NCI-H748 treated with DMSO at 0.1 percent for 48 hours (cell line): ENCODE results near the gene CYP3A5.
A peak's percentile ranks its signal among the peaks of the same experiment; 100 is the strongest.
"Not testable (repeated sequence)": the region's sequence is repeated elsewhere in the genome, so short reads cannot be mapped to it uniquely, and the experiment has no call there.

Source experiments
- DNase-seq: peaks from one replicate; lab custom pipeline; 2025; lab: John Stamatoyannopoulos, UW

CYP3A5 gene

DNA sequence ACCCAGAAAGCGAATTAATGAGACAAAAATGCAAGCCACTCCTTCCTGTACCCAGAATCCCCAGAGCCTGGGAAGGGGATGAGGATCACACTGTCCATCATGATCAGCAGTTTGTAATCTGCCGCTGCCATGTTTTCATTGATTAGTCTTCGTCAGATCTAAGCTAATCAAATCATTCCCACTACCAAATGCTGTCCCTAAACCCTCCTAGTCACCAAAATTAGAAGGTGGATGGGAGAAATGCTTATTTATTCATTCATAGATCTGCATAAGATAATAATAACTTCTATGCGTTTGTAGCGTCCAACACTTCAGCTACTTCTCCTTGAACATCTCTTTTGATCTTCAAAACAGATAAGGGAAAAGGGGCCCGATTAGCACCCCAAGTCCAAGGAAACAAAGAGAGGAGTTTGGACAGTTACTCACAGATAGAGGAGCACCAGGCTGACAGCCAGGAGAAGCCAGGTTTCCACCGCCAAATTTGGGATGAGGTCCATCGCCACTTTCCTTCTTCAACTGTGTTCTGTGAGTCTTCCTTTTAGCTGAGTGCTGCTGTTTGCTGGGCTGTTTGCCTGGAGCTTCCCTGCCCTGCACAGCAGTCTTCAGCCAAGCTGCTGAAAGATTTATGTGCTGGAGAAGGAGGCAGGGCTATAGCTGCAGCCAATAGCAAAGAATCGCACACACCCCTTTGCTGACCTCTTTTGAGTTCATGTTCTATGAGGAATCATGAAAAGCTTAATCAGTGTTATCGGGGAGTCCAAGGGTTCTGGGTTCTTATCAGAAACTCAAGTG, at the start of gene CYP3A5:
CYP3A5 (minus strand) TSS at position 597 of the 792 bp plus-strand sequence; CDS start at position 497, 100 bp downstream.
- DNase-seq = no peak

DNA sequence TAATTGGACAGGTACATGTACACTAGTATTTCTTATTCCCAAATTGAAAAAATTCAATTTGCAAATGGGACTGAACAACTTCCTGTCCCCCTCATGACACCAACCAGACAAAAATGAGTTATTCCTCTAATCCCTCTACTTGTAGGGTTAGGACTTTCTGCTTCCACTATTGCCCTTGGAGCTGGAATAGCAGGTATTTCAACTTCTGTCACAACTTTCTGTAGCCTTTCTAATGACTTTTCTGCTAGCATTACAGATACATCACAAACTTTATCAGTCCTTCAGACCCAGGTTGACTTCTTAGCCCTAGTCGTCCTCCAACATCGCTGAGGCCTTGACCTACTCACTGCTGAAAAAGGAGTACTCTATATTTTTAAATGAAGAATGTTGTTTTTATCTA, 48.8 kb upstream of the CYP3A5 start:
- DNase-seq = no peak

GRCh38 chr7:99723201-99723600, 43.4 kb upstream of the CYP3A5 start:
- DNase-seq = not testable (repeated sequence)

DNA sequence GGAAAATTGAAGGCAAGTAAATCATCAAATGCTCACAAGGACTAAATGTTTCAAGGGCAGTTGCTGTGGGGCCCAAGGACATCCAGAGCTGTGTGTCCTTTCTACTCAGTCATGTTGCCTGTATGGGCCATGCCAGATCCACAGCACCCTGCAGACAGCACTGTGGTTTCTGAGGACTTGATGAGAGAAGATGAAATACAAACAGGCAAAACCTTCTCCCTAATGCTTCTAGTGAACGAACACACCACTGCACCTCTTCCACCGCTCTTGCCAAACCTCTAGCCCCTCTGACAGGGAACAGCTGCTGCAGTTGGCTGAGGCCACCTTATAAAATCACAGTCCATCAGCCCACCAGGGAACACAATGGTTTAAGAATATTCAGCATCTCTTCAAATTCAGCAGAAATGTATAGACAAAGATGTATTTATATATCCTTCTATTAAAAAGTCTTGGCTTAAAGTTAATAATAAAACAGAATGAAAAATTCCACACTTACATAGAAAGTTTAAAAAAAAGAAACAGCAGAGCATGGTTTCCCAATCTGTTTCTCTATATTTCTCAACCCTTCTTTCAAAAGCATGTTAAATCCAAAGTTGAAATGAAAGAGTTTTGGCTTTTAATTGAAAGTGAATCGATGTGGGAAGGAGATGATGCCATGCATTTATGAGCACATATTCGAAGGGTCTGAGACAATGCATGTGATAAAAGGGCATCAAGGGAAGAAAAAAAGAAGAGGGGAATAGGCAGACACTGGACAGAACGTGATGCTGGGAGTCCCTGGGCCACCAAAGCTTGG, 41.2 kb upstream of the CYP3A5 start:
- DNase-seq = no peak

GRCh38 chr7:99719996-99720769, 40.4 kb upstream of the CYP3A5 start:
- no peak for DNase-seq

GRCh38 chr7:99713995-99714570, 34.3 kb upstream of the CYP3A5 start:
- DNase-seq = no peak

GRCh38 chr7:99709838-99710578, 30.2 kb upstream of the CYP3A5 start:
- no peak for DNase-seq

GRCh38 chr7:99709260-99709659, 29.5 kb upstream of the CYP3A5 start:
- DNase-seq = no peak

- no peak for DNase-seq
Observed at GRCh38 chr7:99707096-99707495, 27.3 kb upstream of the CYP3A5 start.

DNA sequence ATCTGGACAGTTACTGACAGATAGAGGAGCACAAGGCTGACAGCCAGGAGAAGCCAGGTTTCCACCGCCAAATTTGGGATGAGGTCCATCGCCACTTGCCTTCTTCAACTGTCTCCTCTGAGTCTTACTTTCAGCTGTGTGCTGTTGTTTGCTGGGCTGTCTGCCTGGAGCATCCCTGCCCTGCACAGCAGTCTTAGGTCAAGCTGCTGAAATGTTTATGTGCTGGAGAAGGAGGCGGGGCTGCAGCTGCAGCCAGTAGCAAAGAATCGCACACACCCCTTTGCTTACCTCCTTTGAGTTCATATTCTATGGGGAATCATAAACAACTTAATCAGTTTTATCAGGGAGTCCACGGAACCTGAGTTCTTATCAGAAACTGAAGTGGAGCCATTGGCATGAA, 20.1 kb upstream of the CYP3A5 start:
- DNase-seq = no peak

DNA sequence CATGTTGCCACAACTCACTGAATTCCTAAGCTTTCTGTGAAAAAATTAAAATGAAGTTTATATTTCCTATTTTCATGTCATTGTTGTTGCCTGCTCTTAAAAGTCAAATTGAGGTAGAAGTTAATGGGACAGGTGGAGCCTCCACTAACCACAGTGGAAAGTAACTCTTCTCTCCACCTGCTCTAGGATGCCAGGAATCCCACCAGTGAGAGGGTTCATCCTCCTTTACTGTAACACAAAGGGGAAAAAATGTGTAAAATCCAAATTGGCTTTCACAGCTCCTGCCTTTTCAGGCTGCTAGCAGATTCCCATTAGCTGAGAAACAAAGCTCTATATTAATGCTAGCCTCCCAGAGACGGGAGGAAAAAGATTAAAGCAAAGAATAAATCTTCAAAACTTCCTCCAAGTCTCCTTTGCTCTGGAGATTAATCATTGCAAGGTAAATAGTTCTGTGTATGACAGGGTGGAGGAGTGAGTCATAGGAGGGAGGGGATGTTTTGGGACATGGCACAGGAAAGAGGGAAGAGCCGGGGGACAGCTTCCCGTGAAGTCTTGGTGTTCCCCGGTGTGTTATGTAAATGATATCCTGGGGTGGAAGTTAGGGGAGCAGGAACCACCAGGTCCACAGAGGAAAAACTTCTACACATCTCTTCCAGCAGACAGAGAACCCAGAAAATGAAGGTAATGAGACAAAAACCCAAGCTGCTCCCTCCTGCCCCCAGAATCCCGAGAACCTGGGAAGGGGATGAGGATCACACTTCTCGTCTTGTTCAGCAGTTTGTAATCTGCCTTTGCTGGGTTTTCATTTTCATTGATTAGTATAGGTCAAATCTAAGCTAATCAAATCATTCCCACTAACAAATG, 19.3 kb upstream of the CYP3A5 start:
- not testable (repeated sequence) for DNase-seq

- DNase-seq = no peak
Observed at GRCh38 chr7:99694912-99695304, 15.1 kb upstream of the CYP3A5 start.

DNA sequence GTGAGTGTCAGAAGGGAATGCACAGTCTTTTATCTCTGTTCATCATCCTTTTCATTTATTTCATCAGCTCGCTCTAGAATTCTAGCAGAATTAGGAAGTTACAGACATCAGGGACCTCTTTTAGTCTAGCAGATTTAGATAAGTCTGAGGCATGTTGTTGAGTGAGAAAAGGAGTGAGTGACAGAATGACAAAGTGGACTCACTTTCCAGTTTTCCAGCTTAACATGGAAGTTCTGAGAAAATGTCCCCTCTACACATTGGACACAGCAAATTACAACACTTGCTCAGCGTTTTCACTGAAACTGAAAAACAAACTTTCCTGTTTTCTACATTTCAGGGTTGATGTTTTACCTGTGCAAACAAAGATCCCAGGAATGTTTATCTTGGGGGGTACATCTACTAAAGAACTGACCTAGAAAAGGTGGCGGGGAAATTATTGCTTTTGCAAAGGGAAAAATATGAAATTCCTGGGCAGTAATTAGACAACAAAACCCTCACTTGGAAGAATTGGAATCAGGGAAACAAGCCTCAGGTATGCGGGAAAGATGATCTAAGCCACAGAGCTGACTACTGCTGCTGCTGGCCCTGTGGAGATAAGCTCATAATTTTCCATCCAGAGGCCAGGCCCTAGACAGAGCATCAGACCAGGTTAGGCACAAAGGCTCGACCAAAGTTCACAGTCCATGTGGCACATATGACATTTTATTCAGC, 14.6 kb upstream of the CYP3A5 start:
- no peak for DNase-seq

DNA sequence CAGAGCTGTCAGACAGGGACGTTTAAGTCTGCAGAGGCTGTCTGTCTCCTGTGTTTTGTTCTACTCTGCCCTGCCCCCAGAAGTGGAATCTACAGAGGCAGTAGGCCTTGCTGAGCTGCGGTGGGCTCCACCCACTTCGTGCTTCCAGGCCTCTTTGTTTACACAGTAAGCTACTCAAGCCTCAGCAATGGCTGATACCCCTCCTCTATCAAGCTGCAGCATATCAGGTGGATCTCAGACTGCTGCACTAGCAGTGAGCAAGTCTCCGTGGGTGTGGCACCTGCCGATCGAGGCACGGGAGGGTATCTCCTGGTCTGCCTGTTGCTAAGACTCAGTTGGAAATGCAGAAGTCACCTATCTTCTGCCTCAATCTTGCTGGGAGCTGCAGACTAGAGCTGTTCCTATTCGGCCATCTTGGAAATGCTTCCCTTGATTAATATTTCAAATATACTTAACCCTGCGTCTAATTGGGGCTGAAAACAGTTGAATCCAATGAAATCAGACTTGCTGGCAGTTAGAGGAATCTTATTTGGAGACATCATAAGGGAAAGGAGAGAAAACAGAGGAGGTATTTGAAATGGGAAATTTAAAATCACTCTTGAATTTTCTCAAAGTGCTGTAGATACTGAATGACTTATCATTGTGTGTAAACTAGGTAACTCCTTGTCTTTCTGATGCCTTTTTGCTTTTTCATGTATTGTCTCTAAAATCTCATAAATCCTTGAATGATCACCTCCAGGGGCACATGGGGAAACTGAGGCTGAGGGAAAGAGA, 13.8 kb upstream of the CYP3A5 start:
- peak; percentile 16 for DNase-seq

DNA sequence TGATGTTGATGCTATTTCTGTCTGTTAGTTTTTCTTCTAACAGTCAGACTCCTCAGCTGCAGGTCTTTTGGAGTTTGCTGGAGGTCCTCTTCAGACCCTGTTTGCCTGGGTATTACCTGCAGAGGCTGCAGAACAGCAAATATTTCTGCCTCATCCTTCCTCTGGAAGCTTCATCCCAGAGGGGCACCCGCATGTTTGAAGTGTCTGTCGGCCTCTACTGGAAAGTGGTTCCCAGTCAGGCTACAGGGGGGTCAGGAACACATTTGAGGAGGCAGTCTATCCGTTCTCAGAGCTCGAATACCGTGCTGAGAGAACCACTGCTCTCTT, 13.3 kb upstream of the CYP3A5 start:
- DNase-seq = no peak

DNA sequence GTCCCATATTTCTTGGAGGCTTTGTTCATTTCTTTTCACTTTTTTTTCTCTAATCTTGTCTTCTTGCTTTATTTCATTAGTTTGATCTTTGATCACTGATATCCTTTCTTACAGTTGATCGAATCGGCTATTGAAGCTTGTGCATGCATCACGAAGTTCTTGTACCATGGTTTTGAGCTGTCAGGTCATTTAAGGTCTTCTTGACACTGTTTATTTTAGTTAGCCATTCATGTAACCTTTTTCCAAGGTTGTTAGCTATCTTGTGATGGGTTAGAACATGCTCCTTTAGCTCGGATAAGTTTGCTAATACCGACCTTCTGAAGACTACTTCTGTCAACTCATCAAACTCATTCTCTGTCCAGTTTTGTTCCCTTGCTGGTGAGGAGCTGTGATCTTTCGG, 12.8 kb upstream of the CYP3A5 start:
- not testable (repeated sequence) for DNase-seq

- not testable (repeated sequence) for DNase-seq
Observed at GRCh38 chr7:99691658-99692057, 11.9 kb upstream of the CYP3A5 start.

- DNase-seq = not testable (repeated sequence)
Observed at GRCh38 chr7:99690918-99691317, 11.1 kb upstream of the CYP3A5 start.
